Stimulated activated naive CD8-positive, alpha-beta T cell treated with anti-CD3 and anti-CD28 coated beads, Interleukin-15, amount 100 ng/mL, for 72 hours (primary cell): ENCODE data around the gene PLAA.
A peak's percentile ranks its signal among the peaks of the same experiment; 100 is the strongest.

ENCODE experiments used
- ATAC-seq: fragments of 150-1000 bp; cut with Tn5 transposase; 2 replicates; pipeline ENCODE4 v1.10.0; 2021; ENCODE audit warnings: mild to moderate bottlenecking, moderate library complexity
- DNase-seq, 2 donors: peaks; one replicate each; pipeline ENCODE4 v3.0.0; 2021 to 2022
- H3K27ac Mint-ChIP-seq, 2 donors: one replicate each; pipeline ENCODE4 v1.8.0; 2022; ENCODE audit warnings: mild to moderate bottlenecking in 2 of 2, mixed read lengths in 2 of 2, moderate library complexity in 2 of 2
- H3K27me3 Mint-ChIP-seq: one replicate; pipeline ENCODE4 v1.8.0; 2022; ENCODE audit warnings: mixed read lengths
- H3K4me1 Mint-ChIP-seq: one replicate; pipeline ENCODE4 v1.8.0; 2022; ENCODE audit warnings: mild to moderate bottlenecking, mixed read lengths
- H3K4me3 Mint-ChIP-seq, 2 donors: one replicate each; pipeline ENCODE4 v1.8.0; 2022; ENCODE audit warnings: mild to moderate bottlenecking in 2 of 2, mixed read lengths in 2 of 2, moderate library complexity in 1 of 2
- H3K9me3 Mint-ChIP-seq, 2 donors: one replicate each; pipeline ENCODE4 v1.8.0; 2022; ENCODE audit warnings: mixed read lengths in 2 of 2

PLAA gene

GRCh38 chr9:26947736-26948135 lies 694 bp upstream of the PLAA start:
- Mint-ChIP-seq H3K4me1 (peaks cover 34% of the 10 kb centered on the region), H3K9me3 (no peaks in the 10 kb centered on the region), H3K27ac (peak overlapping the region; percentile 99 to 100), H3K4me3 (peak overlapping the region; percentile 82 to 98), H3K27me3 (no peaks in the 10 kb centered on the region)
- DNase-seq (peak in 1 of 2 donors; percentile 12), ATAC-seq (no peak)

- H3K27ac Mint-ChIP-seq: peak overlapping the region in 1 of 2 donors; percentile 100
- H3K4me3 Mint-ChIP-seq: peak overlapping the region; percentile 82 to 98
- no peaks in the 10 kb centered on the region for H3K27me3 Mint-ChIP-seq
- H3K4me1 Mint-ChIP-seq: peaks cover 52% of the 10 kb centered on the region
- peaks cover 0 to 5% of the 10 kb centered on the region in 2 donors for H3K9me3 Mint-ChIP-seq
- ATAC-seq: no peak
- DNase-seq: no peak
Measured at GRCh38 chr9:26945591-26945990, 1.5 kb downstream of the PLAA start.

- H3K27ac Mint-ChIP-seq: no peak overlapping the region
- peaks cover 70% of the 10 kb centered on the region for H3K4me1 Mint-ChIP-seq
- DNase-seq: no peak
- ATAC-seq: peak; percentile 54
- no peaks in the 10 kb centered on the region for H3K27me3 Mint-ChIP-seq
- H3K9me3 Mint-ChIP-seq: peaks cover 8 to 10% of the 10 kb centered on the region in 2 donors
- H3K4me3 Mint-ChIP-seq: peak overlapping the region; percentile 5 to 8
Measured at GRCh38 chr9:26940779-26941178, 6.3 kb downstream of the PLAA start.

GRCh38 chr9:26939955-26940711 lies 6.9 kb downstream of the PLAA start:
- H3K27me3 Mint-ChIP-seq: no peaks in the 10 kb centered on the region
- H3K9me3 Mint-ChIP-seq: peaks cover 8 to 10% of the 10 kb centered on the region in 2 donors
- H3K27ac Mint-ChIP-seq: no peak overlapping the region
- no peak for DNase-seq
- H3K4me1 Mint-ChIP-seq: peaks cover 64% of the 10 kb centered on the region
- peak; percentile 69 for ATAC-seq
- H3K4me3 Mint-ChIP-seq: peak overlapping the region; percentile 5 to 8

- ATAC-seq (no peak), DNase-seq (no peak)
- H3K9me3 Mint-ChIP-seq: peaks cover 8 to 10% of the 10 kb centered on the region in 2 donors
- H3K27me3 Mint-ChIP-seq: no peaks in the 10 kb centered on the region
- H3K4me1 Mint-ChIP-seq: peaks cover 53% of the 10 kb centered on the region
- H3K4me3 Mint-ChIP-seq: no peak overlapping the region
- H3K27ac Mint-ChIP-seq: no peak overlapping the region
Measured at GRCh38 chr9:26937816-26938371, 9.1 kb downstream of the PLAA start.

GRCh38 chr9:26935847-26936246 lies 11.2 kb downstream of the PLAA start:
- Mint-ChIP-seq H3K27ac (peak overlapping the region in 1 of 2 donors; percentile 92), H3K27me3 (no peaks in the 10 kb centered on the region), H3K4me3 (peak overlapping the region in 1 of 2 donors; percentile 27), H3K4me1 (peaks cover 37% of the 10 kb centered on the region), H3K9me3 (peaks cover 5 to 8% of the 10 kb centered on the region in 2 donors)
- ATAC-seq (no peak), DNase-seq (no peak)

GRCh38 chr9:26928902-26929495 lies 18.0 kb downstream of the PLAA start:
- ATAC-seq (no peak), DNase-seq (no peak)
- H3K27me3 Mint-ChIP-seq: no peaks in the 10 kb centered on the region
- no peaks in the 10 kb centered on the region for H3K4me1 Mint-ChIP-seq
- peak overlapping the region in 1 of 2 donors; percentile 72 for H3K27ac Mint-ChIP-seq
- no peaks in the 10 kb centered on the region for H3K9me3 Mint-ChIP-seq
- H3K4me3 Mint-ChIP-seq: no peak overlapping the region

GRCh38 chr9:26925609-26926008 lies 21.4 kb downstream of the PLAA start:
- Mint-ChIP-seq H3K4me1 (no peaks in the 10 kb centered on the region), H3K9me3 (no peaks in the 10 kb centered on the region), H3K27ac (no peak overlapping the region), H3K4me3 (no peak overlapping the region), H3K27me3 (no peaks in the 10 kb centered on the region)
- DNase-seq: no peak
- no peak for ATAC-seq

- no peak overlapping the region for H3K4me3 Mint-ChIP-seq
- H3K27me3 Mint-ChIP-seq: no peaks in the 10 kb centered on the region
- no peak overlapping the region for H3K27ac Mint-ChIP-seq
- ATAC-seq (no peak), DNase-seq (no peak)
- H3K4me1 Mint-ChIP-seq: no peaks in the 10 kb centered on the region
- no peaks in the 10 kb centered on the region for H3K9me3 Mint-ChIP-seq
Measured at GRCh38 chr9:26919698-26920097, 27.3 kb downstream of the PLAA start.

GRCh38 chr9:26913138-26913668 lies 33.8 kb downstream of the PLAA start:
- DNase-seq (no peak), ATAC-seq (no peak)
- Mint-ChIP-seq H3K4me3 (no peak overlapping the region), H3K9me3 (no peaks in the 10 kb centered on the region), H3K27me3 (no peaks in the 10 kb centered on the region), H3K4me1 (no peaks in the 10 kb centered on the region), H3K27ac (no peak overlapping the region)

- Mint-ChIP-seq H3K27ac (peak overlapping the region in 1 of 2 donors; percentile 65), H3K4me3 (no peak overlapping the region), H3K27me3 (no peaks in the 10 kb centered on the region), H3K9me3 (no peaks in the 10 kb centered on the region), H3K4me1 (no peaks in the 10 kb centered on the region)
- DNase-seq (no peak), ATAC-seq (no peak)
Measured at GRCh38 chr9:26904671-26905070, 42.4 kb downstream of the PLAA start.

- Mint-ChIP-seq H3K4me1 (no peaks in the 10 kb centered on the region), H3K27me3 (no peaks in the 10 kb centered on the region), H3K4me3 (no peak overlapping the region), H3K9me3 (no peaks in the 10 kb centered on the region), H3K27ac (no peak overlapping the region)
- DNase-seq: no peak
- ATAC-seq: no peak
Measured at GRCh38 chr9:26904070-26904469, 43.0 kb downstream of the PLAA start.

- peak overlapping the region; percentile 94 to 98 for H3K4me3 Mint-ChIP-seq
- no peak for ATAC-seq
- H3K27ac Mint-ChIP-seq: peak overlapping the region; percentile 98 to 99
- no peaks in the 10 kb centered on the region for H3K27me3 Mint-ChIP-seq
- DNase-seq: no peak
- peaks cover 4 to 10% of the 10 kb centered on the region in 2 donors for H3K9me3 Mint-ChIP-seq
- peaks cover 40% of the 10 kb centered on the region for H3K4me1 Mint-ChIP-seq
Measured at GRCh38 chr9:26893030-26893676, 53.9 kb downstream of the PLAA start.

GRCh38 chr9:26892251-26893029 lies 54.6 kb downstream of the PLAA start, which contains the start of gene CAAP1:
TSS of gene CAAP1 (minus strand) at chr9:26892802. CDS start at chr9:26892715, 87 bp downstream.
- peaks cover 45% of the 10 kb centered on the region for H3K4me1 Mint-ChIP-seq
- H3K4me3 Mint-ChIP-seq: peak within 1 kb of the TSS; percentile 94 to 98
- peak; percentile 89 to 95 for DNase-seq
- H3K27me3 Mint-ChIP-seq: no peaks in the 10 kb centered on the region
- peak within 1 kb of the TSS; percentile 98 to 99 for H3K27ac Mint-ChIP-seq
- peaks cover 4 to 10% of the 10 kb centered on the region in 2 donors for H3K9me3 Mint-ChIP-seq
- ATAC-seq: peak; percentile 97

GRCh38 chr9:26891726-26892125 lies 55.3 kb downstream of the PLAA start:
- DNase-seq (no peak), ATAC-seq (no peak)
- Mint-ChIP-seq H3K27ac (peak overlapping the region; percentile 97 to 99), H3K9me3 (peaks cover 4 to 10% of the 10 kb centered on the region in 2 donors), H3K27me3 (no peaks in the 10 kb centered on the region), H3K4me3 (peak overlapping the region; percentile 94 to 98), H3K4me1 (peaks cover 45% of the 10 kb centered on the region)
